ENCODE results near the gene CEACAM7.

DNA sequence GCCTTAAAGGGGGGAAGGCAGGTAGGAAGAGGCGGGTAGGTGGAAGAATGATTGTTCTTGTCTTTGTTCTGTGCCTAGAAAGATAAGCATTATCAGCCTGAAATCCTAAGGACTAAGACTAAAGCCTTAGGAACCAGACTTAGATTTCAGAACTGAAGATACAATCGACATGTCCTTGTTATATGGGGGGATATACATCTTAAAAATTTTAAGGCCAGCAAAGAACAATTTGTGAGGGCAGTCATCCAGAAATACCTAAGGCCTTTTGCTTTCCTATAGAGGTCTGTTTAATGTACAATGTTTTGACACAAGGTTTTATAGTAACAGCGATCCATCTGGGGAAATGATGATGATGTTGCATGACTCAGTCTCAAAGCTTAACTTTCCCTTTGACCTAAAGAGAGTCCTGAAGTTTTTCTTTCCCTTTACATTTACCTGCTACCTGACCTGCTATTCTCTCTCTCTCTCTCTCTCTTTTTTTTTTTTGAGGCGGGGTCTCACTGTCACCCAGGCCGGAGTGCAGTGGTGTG, 47.1 kb upstream of the CEACAM7 start:
- TF ChIP-seq, protein P1, sequence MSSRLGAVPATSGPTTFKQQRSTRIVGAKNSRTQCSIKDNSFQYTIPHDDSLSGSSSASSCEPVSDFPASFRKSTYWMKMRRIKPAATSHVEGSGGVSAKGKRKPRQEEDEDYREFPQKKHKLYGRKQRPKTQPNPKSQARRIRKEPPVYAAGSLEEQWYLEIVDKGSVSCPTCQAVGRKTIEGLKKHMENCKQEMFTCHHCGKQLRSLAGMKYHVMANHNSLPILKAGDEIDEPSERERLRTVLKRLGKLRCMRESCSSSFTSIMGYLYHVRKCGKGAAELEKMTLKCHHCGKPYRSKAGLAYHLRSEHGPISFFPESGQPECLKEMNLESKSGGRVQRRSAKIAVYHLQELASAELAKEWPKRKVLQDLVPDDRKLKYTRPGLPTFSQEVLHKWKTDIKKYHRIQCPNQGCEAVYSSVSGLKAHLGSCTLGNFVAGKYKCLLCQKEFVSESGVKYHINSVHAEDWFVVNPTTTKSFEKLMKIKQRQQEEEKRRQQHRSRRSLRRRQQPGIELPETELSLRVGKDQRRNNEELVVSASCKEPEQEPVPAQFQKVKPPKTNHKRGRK (CRISPR knock-in tag; IDR thresholded peaks at IDR 0.05; ENCODE audit: borderline replicate concordance) = no peak
- TF ChIP-seq, protein P2, sequence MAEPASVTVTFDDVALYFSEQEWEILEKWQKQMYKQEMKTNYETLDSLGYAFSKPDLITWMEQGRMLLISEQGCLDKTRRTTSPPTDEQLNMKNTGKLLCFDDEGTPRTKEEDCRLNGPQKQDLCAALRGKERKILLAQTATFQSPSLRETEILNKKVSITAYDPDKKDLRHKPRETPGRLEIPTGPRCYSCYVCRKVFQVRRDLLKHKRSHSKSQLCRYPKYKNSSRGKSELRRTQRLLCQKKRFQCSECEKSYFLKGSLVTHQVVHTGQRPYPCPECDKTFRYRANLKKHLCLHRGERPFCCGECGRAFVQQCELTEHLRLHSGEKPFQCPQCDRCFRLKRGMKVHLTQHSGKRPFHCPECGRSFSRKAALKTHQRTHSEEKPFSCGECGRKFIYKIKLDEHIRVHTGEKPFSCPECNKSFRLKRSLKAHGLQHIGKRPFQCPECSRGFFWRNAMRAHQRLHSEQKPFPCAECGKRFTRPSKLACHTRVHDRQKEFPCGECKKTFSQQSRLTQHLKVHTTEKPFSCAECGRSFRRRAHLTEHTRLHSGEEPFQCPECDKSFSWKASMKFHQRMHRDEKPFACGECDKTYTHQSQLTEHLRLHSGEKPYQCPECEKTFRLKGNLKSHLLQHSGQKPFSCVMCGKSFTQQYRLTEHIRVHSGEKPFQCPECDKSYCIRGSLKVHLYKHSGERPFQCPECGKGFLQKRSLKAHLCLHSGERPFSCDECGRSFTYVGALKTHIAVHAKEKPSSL (CRISPR knock-in tag; conservative IDR thresholded peaks at IDR 0.05) = no peak
- TF ChIP-seq TP53 (CRISPR knock-in tag; IDR thresholded peaks at IDR 0.05) (no peak), NR2C2 (CRISPR knock-in tag; IDR thresholded peaks at IDR 0.05) (no peak), TCF7 (CRISPR knock-in tag; IDR thresholded peaks at IDR 0.05; ENCODE audit: low read depth) (no peak), NR3C1 (CRISPR knock-in tag; conservative IDR thresholded peaks at IDR 0.05; ENCODE audit: low read depth) (no peak), NFYB (CRISPR knock-in tag; conservative IDR thresholded peaks at IDR 0.05; ENCODE audit: low read depth) (no peak), SMAD4 (CRISPR knock-in tag; IDR thresholded peaks at IDR 0.05) (no peak), HMGA2 (CRISPR knock-in tag; IDR thresholded peaks at IDR 0.05) (no peak), OVOL2 (CRISPR knock-in tag; IDR thresholded peaks at IDR 0.05; ENCODE audit: borderline replicate concordance) (no peak)
- TF ChIP-seq, protein P3, sequence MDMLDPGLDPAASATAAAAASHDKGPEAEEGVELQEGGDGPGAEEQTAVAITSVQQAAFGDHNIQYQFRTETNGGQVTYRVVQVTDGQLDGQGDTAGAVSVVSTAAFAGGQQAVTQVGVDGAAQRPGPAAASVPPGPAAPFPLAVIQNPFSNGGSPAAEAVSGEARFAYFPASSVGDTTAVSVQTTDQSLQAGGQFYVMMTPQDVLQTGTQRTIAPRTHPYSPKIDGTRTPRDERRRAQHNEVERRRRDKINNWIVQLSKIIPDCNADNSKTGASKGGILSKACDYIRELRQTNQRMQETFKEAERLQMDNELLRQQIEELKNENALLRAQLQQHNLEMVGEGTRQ (CRISPR knock-in tag; IDR thresholded peaks at IDR 0.05) = no peak
- TF ChIP-seq, protein P4, sequence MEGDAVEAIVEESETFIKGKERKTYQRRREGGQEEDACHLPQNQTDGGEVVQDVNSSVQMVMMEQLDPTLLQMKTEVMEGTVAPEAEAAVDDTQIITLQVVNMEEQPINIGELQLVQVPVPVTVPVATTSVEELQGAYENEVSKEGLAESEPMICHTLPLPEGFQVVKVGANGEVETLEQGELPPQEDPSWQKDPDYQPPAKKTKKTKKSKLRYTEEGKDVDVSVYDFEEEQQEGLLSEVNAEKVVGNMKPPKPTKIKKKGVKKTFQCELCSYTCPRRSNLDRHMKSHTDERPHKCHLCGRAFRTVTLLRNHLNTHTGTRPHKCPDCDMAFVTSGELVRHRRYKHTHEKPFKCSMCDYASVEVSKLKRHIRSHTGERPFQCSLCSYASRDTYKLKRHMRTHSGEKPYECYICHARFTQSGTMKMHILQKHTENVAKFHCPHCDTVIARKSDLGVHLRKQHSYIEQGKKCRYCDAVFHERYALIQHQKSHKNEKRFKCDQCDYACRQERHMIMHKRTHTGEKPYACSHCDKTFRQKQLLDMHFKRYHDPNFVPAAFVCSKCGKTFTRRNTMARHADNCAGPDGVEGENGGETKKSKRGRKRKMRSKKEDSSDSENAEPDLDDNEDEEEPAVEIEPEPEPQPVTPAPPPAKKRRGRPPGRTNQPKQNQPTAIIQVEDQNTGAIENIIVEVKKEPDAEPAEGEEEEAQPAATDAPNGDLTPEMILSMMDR (IDR thresholded peaks at IDR 0.05) = no peak
